ENCODE results near the gene DCAF8L2. TPM values are rescaled to one million over a fixed set of nuclear protein-coding genes. Genes with fewer than 3 reads are reported as not detected.

DCAF8L2 gene
- total and polyA plus RNA-seq, 9 of the 15 experiments (the other 6 are each of a cell fraction or from before 2014, with no cell fraction given): not detected

- ChIA-PET POLR2A (no interaction called here), CTCF (ENCODE audit: low intra/inter-chr PET ratio) (no interaction called here)
- no peaks in the 10 kb centered on the region for H3K79me2 ChIP-seq (ENCODE audit: control insufficient read depth, insufficient read depth, low read length)
- no peaks in the 10 kb centered on the region for H3K9me1 ChIP-seq (ENCODE audit: control insufficient read depth, insufficient read depth, low read length)
- no peaks in the 10 kb centered on the region for H3K4me1 ChIP-seq (replicated peaks in 1 of 2; ENCODE audit: control insufficient read depth in 2 of 2, insufficient read depth in 2 of 2, low read length in 2 of 2)
- H3K27me3 ChIP-seq (ENCODE audit: control insufficient read depth in 2 of 2, insufficient read depth in 2 of 2, low read length in 2 of 2): no peaks in the 10 kb centered on the region
- H3K27ac ChIP-seq (ENCODE audit: extremely low read depth, low read depth, low read length): no peak overlapping the region
- H3K9ac ChIP-seq (ENCODE audit: insufficient read depth in 1 of 2, low read depth in 2 of 2, low read length in 2 of 2): no peak overlapping the region
- H4K20me1 ChIP-seq (replicated peaks; ENCODE audit: control insufficient read depth, insufficient read depth, low read length): no peaks in the 10 kb centered on the region
- no peak overlapping the region for H2AFZ ChIP-seq (ENCODE audit: low read depth, low read length)
- H3K9me3 ChIP-seq (replicated peaks; ENCODE audit: control insufficient read depth, insufficient read depth, low read depth, low read length): no peaks in the 10 kb centered on the region
- in situ Hi-C loops (cut with MboI) (no loop called here), intact Hi-C loops (cut with micrococcal nuclease) (no loop called here)
- H3K4me2 ChIP-seq (ENCODE audit: insufficient read depth, low read length): no peak overlapping the region
- DNase-seq (ENCODE audit: extremely low read depth in 1 of 4, low spot score in 3 of 4): no peak
- no peak for ATAC-seq
- no peak overlapping the region for H3K4me3 ChIP-seq
- BruUV-seq (replicated peaks): no TSS peak
- H3K36me3 ChIP-seq (ENCODE audit: control insufficient read depth, insufficient read depth, low read length): no peaks in the 10 kb centered on the region
- FAIRE-seq: no peak
- TF ChIP-seq FOXM1 (IDR thresholded peaks at IDR 0.05; ENCODE audit: low read depth) (no peak), FOXM1 (CRISPR knock-in tag; IDR thresholded peaks at IDR 0.05; ENCODE audit: low read depth) (no peak), HDAC6 (IDR thresholded peaks at IDR 0.05; ENCODE audit: low read depth, low read length) (no peak), ZBTB40 (IDR thresholded peaks at IDR 0.05) (no peak), ZBTB40 (CRISPR knock-in tag; IDR thresholded peaks at IDR 0.05) (no peak), ZC3H8 (IDR thresholded peaks at IDR 0.05) (no peak), ELK1 (CRISPR knock-in tag; IDR thresholded peaks at IDR 0.05) (no peak), SNIP1 (IDR thresholded peaks at IDR 0.05; ENCODE audit: low read depth) (no peak), MEIS2 (IDR thresholded peaks at IDR 0.05; ENCODE audit: partially characterized antibody) (no peak), MXD1 (CRISPR knock-in tag; IDR thresholded peaks at IDR 0.05; ENCODE audit: borderline replicate concordance, poor library complexity, severe bottlenecking) (no peak), HOMEZ (CRISPR knock-in tag; IDR thresholded peaks at IDR 0.05) (no peak), ZNF274 (IDR thresholded peaks at IDR 0.05; ENCODE audit: borderline replicate concordance, low read depth, low read length) (no peak)
These were observed 14.6 kb upstream of the DCAF8L2 start for GRCh38 chrX:27575565-27575964.

Data from K562 (cell line).